PC-9 (cell line): ENCODE results near the gene PPFIBP1.

Experiments used
- CTCF ChIP-seq: fragments of 200-600 bp; sonication (generic); conservative IDR thresholded peaks from 2 replicates; pipeline ENCODE4 v1.6.1; 2017; ENCODE audit warnings: mixed run types, antibody characterized with exemption, mild to moderate bottlenecking, moderate library complexity
- EZH2 ChIP-seq: fragments of 200-600 bp; sonication (generic); IDR thresholded peaks from 2 replicates; pipeline ENCODE4 v1.8.0; 2017; ENCODE audit warnings: antibody characterized with exemption, low read depth

- TF ChIP-seq CTCF (no peak), EZH2 (no peak)
Observed at GRCh38 chr12:27667540-27667939, 143.5 kb downstream of the PPFIBP1 start.
